ENCODE results near the gene STX18.

- TF ChIP-seq POLR2AphosphoS5 (IDR thresholded peaks at IDR 0.05) (no peak), POLR2A (IDR thresholded peaks at IDR 0.05) (no peak), EP300 (IDR thresholded peaks at IDR 0.05; ENCODE audit: low read depth) (no peak)
- TF ChIP-seq, protein P1, sequence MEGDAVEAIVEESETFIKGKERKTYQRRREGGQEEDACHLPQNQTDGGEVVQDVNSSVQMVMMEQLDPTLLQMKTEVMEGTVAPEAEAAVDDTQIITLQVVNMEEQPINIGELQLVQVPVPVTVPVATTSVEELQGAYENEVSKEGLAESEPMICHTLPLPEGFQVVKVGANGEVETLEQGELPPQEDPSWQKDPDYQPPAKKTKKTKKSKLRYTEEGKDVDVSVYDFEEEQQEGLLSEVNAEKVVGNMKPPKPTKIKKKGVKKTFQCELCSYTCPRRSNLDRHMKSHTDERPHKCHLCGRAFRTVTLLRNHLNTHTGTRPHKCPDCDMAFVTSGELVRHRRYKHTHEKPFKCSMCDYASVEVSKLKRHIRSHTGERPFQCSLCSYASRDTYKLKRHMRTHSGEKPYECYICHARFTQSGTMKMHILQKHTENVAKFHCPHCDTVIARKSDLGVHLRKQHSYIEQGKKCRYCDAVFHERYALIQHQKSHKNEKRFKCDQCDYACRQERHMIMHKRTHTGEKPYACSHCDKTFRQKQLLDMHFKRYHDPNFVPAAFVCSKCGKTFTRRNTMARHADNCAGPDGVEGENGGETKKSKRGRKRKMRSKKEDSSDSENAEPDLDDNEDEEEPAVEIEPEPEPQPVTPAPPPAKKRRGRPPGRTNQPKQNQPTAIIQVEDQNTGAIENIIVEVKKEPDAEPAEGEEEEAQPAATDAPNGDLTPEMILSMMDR (IDR thresholded peaks at IDR 0.05) = no peak
Observed at GRCh38 chr4:4490041-4490440, 51.8 kb downstream of the STX18 start.
